B cell (primary cell): ENCODE data around the gene CRYBG2. TPM values are rescaled to one million over a fixed set of nuclear protein-coding genes. Genes with fewer than 3 reads are reported as not detected.

Experiments
- ATAC-seq: fragments of 200-7000 bp; cut with Tn5 transposase; one replicate; pipeline ENCODE4 v1.10.0; 2021; ENCODE audit warnings: low read depth, mild to moderate bottlenecking, moderate number of reproducible peaks, moderate library complexity
- CTCF ChIA-PET: fragments of 350-600 bp; sonication (Branson Sonifier 250); formaldehyde crosslinking; loops from one replicate; lab custom pipeline; 2021; ENCODE audit warnings: antibody characterized with exemption, inconsistent platforms; lab: Charles Lee
- POLR2A ChIA-PET: fragments of 350-600 bp; sonication (Branson Sonifier 250); formaldehyde crosslinking; loops from one replicate; lab custom pipeline; 2021; ENCODE audit warnings: antibody characterized with exemption; lab: Charles Lee
- DNase-seq: peaks from one replicate; pipeline ENCODE4 v3.0.0; 2013
- H2AFZ ChIP-seq: 2 replicates; pipeline ENCODE4 v1.6.1; 2012; ENCODE audit warnings: mild to moderate bottlenecking, low read depth, low read length; ENCODE audit not compliant: insufficient read depth, poor library complexity, severe bottlenecking
- H3K27ac ChIP-seq, 2 donors: 1 replicate in 1 of 2; 2 replicates in 1 of 2; pipeline ENCODE4 v1.5.1; 2012 to 2013; ENCODE audit warnings: low read length in 2 of 2, mild to moderate bottlenecking in 2 of 2, moderate library complexity in 1 of 2
- H3K27me3 ChIP-seq, 4 experiments: fragments of 200-600 bp in 1 of 4; sonication (generic) in 1 of 4; replicated peaks in 1 of 4; 1 replicate in 2 of 4; 2 replicates in 2 of 4; pipeline versions ENCODE4 v1.6.1 to v1.7.0; 2013 to 2016; ENCODE audit warnings: low read length in 3 of 4, mild to moderate bottlenecking in 2 of 4, mixed read lengths in 1 of 4, moderate library complexity in 1 of 4; ENCODE audit not compliant: insufficient read depth in 4 of 4, control insufficient read depth in 3 of 4; ENCODE audit errors: control extremely low read depth in 1 of 4
- H3K36me3 ChIP-seq, 2 experiments: replicated peaks in 1 of 2; 1 replicate in 1 of 2; 2 replicates in 1 of 2; pipeline versions ENCODE4 v1.6.1 to v1.7.1; 2013; ENCODE audit warnings: low read length in 1 of 2; ENCODE audit not compliant: insufficient read depth in 2 of 2, control insufficient read depth in 1 of 2; ENCODE audit errors: control extremely low read depth in 1 of 2, extremely low read depth in 1 of 2
- H3K4me1 ChIP-seq, 2 donors: fragments of 200-600 bp in 1 of 2; sonication (generic) in 1 of 2; 1 replicate in 1 of 2; 2 replicates in 1 of 2; pipeline versions ENCODE4 v1.5.1 to v1.6.1; 2013 to 2017; ENCODE audit warnings: low read length in 2 of 2; ENCODE audit not compliant: control insufficient read depth in 2 of 2, insufficient read depth in 2 of 2
- H3K4me2 ChIP-seq: replicated peaks from 2 replicates; pipeline ENCODE3; 2012; ENCODE audit warnings: mild to moderate bottlenecking, low read depth, low read length; ENCODE audit not compliant: poor library complexity, severe bottlenecking
- H3K4me3 ChIP-seq, 5 experiments: fragments of 200-600 bp in 1 of 5; sonication (generic) in 1 of 5; 1 replicate in 3 of 5; 2 replicates in 2 of 5; pipeline versions ENCODE4 v1.5.1 to v1.7.0; 2011 to 2016; ENCODE audit warnings: low read length in 4 of 5, mild to moderate bottlenecking in 4 of 5, low read depth in 2 of 5, control low read depth in 1 of 5, moderate library complexity in 1 of 5; ENCODE audit not compliant: insufficient read depth in 1 of 5; ENCODE audit errors: control extremely low read depth in 1 of 5, extremely low read depth in 1 of 5
- H3K79me2 ChIP-seq: fragments of 200-600 bp; sonication (generic); one replicate; pipeline ENCODE4 v1.6.0; 2016; ENCODE audit warnings: low read length; ENCODE audit not compliant: control insufficient read depth, insufficient read depth
- H3K9ac ChIP-seq: fragments of 200-600 bp; sonication (generic); 2 replicates; pipeline ENCODE4 v1.6.1; 2017; ENCODE audit warnings: mild to moderate bottlenecking, low read length, moderate library complexity
- H3K9me3 ChIP-seq, 3 donors: one replicate each; pipeline versions ENCODE4 v1.6.1 to v1.7.1; 2013; ENCODE audit warnings: low read length in 2 of 3; ENCODE audit not compliant: control insufficient read depth in 2 of 3, insufficient read depth in 1 of 3; ENCODE audit errors: control extremely low read depth in 1 of 3
- H4K20me1 ChIP-seq: 2 replicates; pipeline ENCODE4 v1.6.0; 2012; ENCODE audit warnings: mild to moderate bottlenecking, low read length; ENCODE audit not compliant: insufficient read depth, control insufficient read depth, poor library complexity, severe bottlenecking
- H3K27ac Mint-ChIP-seq: one replicate; pipeline ENCODE4 v1.8.0; 2021; ENCODE audit warnings: mixed read lengths
- H3K27me3 Mint-ChIP-seq: one replicate; pipeline ENCODE4 v1.8.0; 2021; ENCODE audit warnings: mixed read lengths
- H3K4me1 Mint-ChIP-seq: one replicate; pipeline ENCODE4 v1.8.0; 2021; ENCODE audit warnings: mixed read lengths
- H3K4me3 Mint-ChIP-seq: one replicate; pipeline ENCODE4 v1.8.0; 2021; ENCODE audit warnings: mixed read lengths
- H3K9me3 Mint-ChIP-seq: one replicate; pipeline ENCODE4 v1.8.0; 2022; ENCODE audit warnings: mixed read lengths; ENCODE audit not compliant: insufficient read depth
- EZH2 ChIP-seq: IDR thresholded peaks from 2 replicates; pipeline ENCODE4 v1.6.1; 2012; ENCODE audit warnings: borderline replicate concordance, low read depth, mild to moderate bottlenecking, moderate library complexity, low read length; ENCODE audit not compliant: insufficient read depth, poor library complexity, severe bottlenecking
- WGBS: methylation state at CpG from one replicate; pipeline ENCODE4 v1.1.5; 2013; ENCODE audit warnings: missing lambda C conversion rate; ENCODE audit not compliant: insufficient coverage; 5-methylcytosine and 5-hydroxymethylcytosine counted together
- intact Hi-C: fragments of 100-400 bp; cut with micrococcal nuclease; formaldehyde crosslinking; loops from one replicate; pipeline ENCODE4 v1.10.0; 2022
- polyA plus RNA-seq: library from polyadenylated mRNA; depleted of rRNA; stranded (reverse); fragments of >200 nt; gene quantifications from 2 replicates; pipeline ENCODE4 v1.2.3, GENCODE V29; 2012
- total RNA-seq, 2 donors: library from RNA; stranded (reverse); fragments of 120-200 nt in 1 of 2; gene quantifications; 1 replicate in 1 of 2; 2 replicates in 1 of 2; pipeline versions ENCODE4 v1.2.3 to v1.2.4, GENCODE V29; 2013 to 2022
- TF ChIP-seq, protein P1 (sequence below): fragments of 200-600 bp; IDR thresholded peaks from one replicate; pipeline ENCODE4 v1.8.0; 2022; ENCODE audit warnings: antibody characterized with exemption, mild to moderate bottlenecking

CRYBG2 gene
- total and polyA plus RNA-seq, 2 donors (not counting 1 experiment from before 2014, with no cell fraction given), result 3.3 to 5.3 TPM

DNA sequence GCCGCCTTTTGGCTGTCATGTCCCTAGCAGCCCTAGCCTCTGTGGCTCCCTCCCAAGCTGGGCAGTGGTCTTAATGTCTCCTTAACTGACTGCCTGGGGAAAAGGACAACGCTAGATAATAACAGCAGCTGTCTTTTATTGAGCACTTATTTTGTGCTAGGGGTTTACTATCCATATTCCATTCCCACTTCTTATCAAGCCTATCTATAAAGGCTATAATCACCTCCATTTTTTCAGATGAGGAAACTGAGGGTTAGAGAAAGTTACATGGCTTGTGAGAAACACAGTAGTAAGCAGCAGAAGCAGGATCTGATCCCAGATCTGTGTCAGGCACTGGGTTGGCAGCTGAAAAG is 67.9 kb downstream of the CRYBG2 start:
- Histone ChIP-seq H3K4me2 (peak overlapping the region; percentile 65), H4K20me1 (peaks cover 11% of the 10 kb centered on the region), H3K27me3 (no peaks in the 10 kb centered on the region), H3K4me3 (peak overlapping the region in 1 of 5 experiments; percentile 18), H3K9ac (peak overlapping the region; percentile 6), H3K9me3 (no peaks in the 10 kb centered on the region), H3K27ac (peak overlapping the region; percentile 93 to 96), H3K4me1 (peaks cover 84 to 94% of the 10 kb centered on the region in 2 donors), H2AFZ (no peak overlapping the region), H3K79me2 (peaks cover 23% of the 10 kb centered on the region), H3K36me3 (peaks cover 2 to 18% of the 10 kb centered on the region in 2 experiments)
- WGBS, result 90% methylated on average over 1 of the region's 2 CpGs
- H3K4me1 Mint-ChIP-seq, result peaks cover 95% of the 10 kb centered on the region
- peak overlapping the region; percentile 97 for H3K27ac Mint-ChIP-seq
- no peaks in the 10 kb centered on the region for H3K27me3 Mint-ChIP-seq
- CTCF ChIA-PET, result interaction anchor here (1.2 to 26.4 kb wide), 7 partner anchors 9 to 186 kb away, joined by 3 to 1400 read pairs (median 24); partner anchors contain the start of genes CD52, CEP85, SH3BGRL3 and UBXN11
- H3K4me3 Mint-ChIP-seq, result peak overlapping the region; percentile 44
- H3K9me3 Mint-ChIP-seq, result no peaks in the 10 kb centered on the region
- ATAC-seq (no peak), DNase-seq (no peak)
- POLR2A ChIA-PET, result interaction anchor here (2.0 to 21.9 kb wide), 4 partner anchors 10 to 32 kb away, joined by 8 to 1239 read pairs (median 32); partner anchors contain the start of genes CD52 and UBXN11
- intact Hi-C loops, result loop anchor here (2.0 to 10.0 kb wide), 4 partner anchors 54 to 1889 kb away; partner anchors contain the start of genes CEP85, HMGN2 and PTAFR
- TF ChIP-seq EZH2, result no peak

DNA sequence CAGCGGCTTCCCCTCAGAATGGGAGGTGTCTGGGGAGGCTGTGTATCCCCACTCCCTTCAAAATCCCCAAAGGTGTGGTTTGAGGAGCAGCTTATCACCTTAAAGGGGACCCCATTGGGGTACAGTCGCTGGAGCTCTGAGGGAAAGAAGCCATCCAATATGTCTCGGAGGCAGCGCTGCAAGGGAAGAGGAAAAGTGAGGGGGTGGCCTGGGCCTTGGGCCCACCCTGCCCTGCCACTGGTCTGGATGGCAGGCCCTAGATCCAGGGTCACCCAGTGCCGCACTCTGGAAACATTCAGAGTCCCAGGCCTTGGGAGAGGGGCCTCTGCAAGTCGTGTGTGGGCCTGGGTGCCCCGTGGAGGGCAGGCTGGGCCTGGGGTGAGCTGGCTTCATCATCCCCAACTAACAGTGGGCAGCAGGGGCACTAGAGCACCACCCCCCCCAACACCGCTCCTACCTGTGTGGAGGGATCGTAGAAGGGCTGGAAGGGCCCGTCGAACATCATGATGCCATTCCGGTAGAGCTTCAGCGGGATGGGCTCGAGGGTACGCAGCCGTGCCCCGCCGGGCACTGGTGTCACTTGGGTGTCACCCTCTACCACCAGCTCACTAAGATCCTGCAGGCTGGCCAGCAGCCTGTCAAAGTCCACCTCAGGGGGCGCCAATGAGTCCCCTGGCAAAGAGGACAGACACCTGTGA is 68.4 kb downstream of the CRYBG2 start:
- Mint-ChIP-seq H3K9me3 (no peaks in the 10 kb centered on the region), H3K4me1 (peaks cover 94% of the 10 kb centered on the region), H3K4me3 (peak overlapping the region; percentile 87), H3K27ac (peak overlapping the region; percentile 97), H3K27me3 (no peaks in the 10 kb centered on the region)
- peaks cover 16% of the 10 kb centered on the region for H4K20me1 ChIP-seq
- ChIA-PET CTCF (interaction anchor here (1.2 to 26.4 kb wide), 13 partner anchors 8 to 186 kb away, joined by 3 to 1400 read pairs (median 7); partner anchors contain the start of genes CD52, CEP85, DHDDS and SH3BGRL3), POLR2A (interaction anchor here (0.6 to 21.9 kb wide), 8 partner anchors 9 to 147 kb away, joined by 3 to 1239 read pairs (median 12); partner anchors contain the start of genes CD52, CEP85, DHDDS and UBXN11)
- H3K27ac ChIP-seq, result peak overlapping the region; percentile 93 to 96
- H3K9ac ChIP-seq, result peak overlapping the region; percentile 6
- TF ChIP-seq, protein P1, sequence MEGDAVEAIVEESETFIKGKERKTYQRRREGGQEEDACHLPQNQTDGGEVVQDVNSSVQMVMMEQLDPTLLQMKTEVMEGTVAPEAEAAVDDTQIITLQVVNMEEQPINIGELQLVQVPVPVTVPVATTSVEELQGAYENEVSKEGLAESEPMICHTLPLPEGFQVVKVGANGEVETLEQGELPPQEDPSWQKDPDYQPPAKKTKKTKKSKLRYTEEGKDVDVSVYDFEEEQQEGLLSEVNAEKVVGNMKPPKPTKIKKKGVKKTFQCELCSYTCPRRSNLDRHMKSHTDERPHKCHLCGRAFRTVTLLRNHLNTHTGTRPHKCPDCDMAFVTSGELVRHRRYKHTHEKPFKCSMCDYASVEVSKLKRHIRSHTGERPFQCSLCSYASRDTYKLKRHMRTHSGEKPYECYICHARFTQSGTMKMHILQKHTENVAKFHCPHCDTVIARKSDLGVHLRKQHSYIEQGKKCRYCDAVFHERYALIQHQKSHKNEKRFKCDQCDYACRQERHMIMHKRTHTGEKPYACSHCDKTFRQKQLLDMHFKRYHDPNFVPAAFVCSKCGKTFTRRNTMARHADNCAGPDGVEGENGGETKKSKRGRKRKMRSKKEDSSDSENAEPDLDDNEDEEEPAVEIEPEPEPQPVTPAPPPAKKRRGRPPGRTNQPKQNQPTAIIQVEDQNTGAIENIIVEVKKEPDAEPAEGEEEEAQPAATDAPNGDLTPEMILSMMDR, result no peak
- no peak for TF ChIP-seq EZH2
- peaks cover 28% of the 10 kb centered on the region for H3K79me2 ChIP-seq
- peak overlapping the region; percentile 65 for H3K4me2 ChIP-seq
- no peaks in the 10 kb centered on the region for H3K27me3 ChIP-seq
- ATAC-seq (no peak), DNase-seq (peak; percentile 61)
- H3K4me3 ChIP-seq, result peak overlapping the region in 1 of 5 experiments; percentile 18
- 92% methylated on average over 14 of the region's 19 CpGs for WGBS
- H3K36me3 ChIP-seq, result peaks cover 2 to 19% of the 10 kb centered on the region in 2 experiments
- intact Hi-C loops, result loop anchor here (1.0 to 10.0 kb wide), 6 partner anchors 36 to 1889 kb away; partner anchors contain the start of genes CEP85, HMGN2, PDIK1L and PTAFR
- peak overlapping the region; percentile 41 for H2AFZ ChIP-seq
- peaks cover 84 to 94% of the 10 kb centered on the region in 2 donors for H3K4me1 ChIP-seq
- H3K9me3 ChIP-seq, result no peaks in the 10 kb centered on the region
